Activated CD8-positive, alpha-beta T cell treated with anti-CD3 and anti-CD28 coated beads for 36 hours (primary cell): ENCODE data around the gene FGF22. TPM values are rescaled to one million over a fixed set of nuclear protein-coding genes. Genes with fewer than 3 reads are reported as not detected.
A peak's percentile ranks its signal among the peaks of the same experiment; 100 is the strongest.
"Not testable (repeated sequence)": the region's sequence is repeated elsewhere in the genome, so short reads cannot be mapped to it uniquely, and the experiment has no call there.

Experiments used
- ATAC-seq: fragments of 200-7000 bp; cut with Tn5 transposase; one replicate; pipeline ENCODE4 v1.10.0; 2021; ENCODE audit warnings: mild to moderate bottlenecking, moderate library complexity
- CTCF ChIA-PET: fragments of 350-600 bp; sonication (Branson Sonifier 250); formaldehyde crosslinking; loops from one replicate; lab custom pipeline; 2021; ENCODE audit warnings: antibody characterized with exemption; lab: Charles Lee
- POLR2A ChIA-PET: fragments of 350-600 bp; sonication (Branson Sonifier 250); formaldehyde crosslinking; loops from one replicate; lab custom pipeline; 2021; ENCODE audit warnings: antibody characterized with exemption; lab: Charles Lee
- DNase-seq: peaks from one replicate; pipeline ENCODE4 v3.0.0-alpha.2; 2020
- H3K27ac Mint-ChIP-seq: one replicate; pipeline ENCODE4 v1.8.0; 2021; ENCODE audit warnings: mild to moderate bottlenecking, mixed read lengths
- H3K27me3 Mint-ChIP-seq: one replicate; pipeline ENCODE4 v1.8.0; 2021; ENCODE audit warnings: mixed read lengths
- H3K36me3 Mint-ChIP-seq: one replicate; pipeline ENCODE4 v1.8.0; 2021; ENCODE audit warnings: low read depth, mixed read lengths
- H3K4me1 Mint-ChIP-seq: one replicate; pipeline ENCODE4 v1.8.0; 2021; ENCODE audit warnings: low read depth, mixed read lengths
- H3K4me3 Mint-ChIP-seq: one replicate; pipeline ENCODE4 v1.8.0; 2021; ENCODE audit warnings: mild to moderate bottlenecking, moderate library complexity, mixed read lengths
- H3K9me3 Mint-ChIP-seq: one replicate; pipeline ENCODE4 v1.8.0; 2021; ENCODE audit warnings: mixed read lengths
- CTCF ChIP-seq: fragments of 200-600 bp; IDR thresholded peaks from one replicate; pipeline ENCODE4 v1.8.0; 2022; ENCODE audit warnings: antibody characterized with exemption, mild to moderate bottlenecking
- intact Hi-C: fragments of 100-400 bp; cut with micrococcal nuclease; formaldehyde crosslinking; loops from one replicate; pipeline ENCODE4 v1.10.0; 2022
- total RNA-seq, 2 experiments: library from RNA; stranded (reverse); gene quantifications; one replicate each; pipeline ENCODE4 v1.2.3, GENCODE V29; 2021

Gene FGF22
- total RNA-seq, 2 experiments from 2014 or later = 0.16 TPM; not detected in 1

GRCh38 chr19:604355-604754, 35.3 kb upstream of the FGF22 start:
- no peaks in the 10 kb centered on the region for H3K4me1 Mint-ChIP-seq
- no peak overlapping the region for H3K4me3 Mint-ChIP-seq
- ATAC-seq = peak; percentile 85
- peak; percentile 77 for DNase-seq
- ChIA-PET POLR2A (no interaction called here), CTCF (no interaction called here)
- intact Hi-C loops = no loop called here
- no peaks in the 10 kb centered on the region for H3K36me3 Mint-ChIP-seq
- peaks cover 2% of the 10 kb centered on the region for H3K9me3 Mint-ChIP-seq
- no peaks in the 10 kb centered on the region for H3K27me3 Mint-ChIP-seq
- H3K27ac Mint-ChIP-seq = no peak overlapping the region
- no peak for TF ChIP-seq CTCF

DNA sequence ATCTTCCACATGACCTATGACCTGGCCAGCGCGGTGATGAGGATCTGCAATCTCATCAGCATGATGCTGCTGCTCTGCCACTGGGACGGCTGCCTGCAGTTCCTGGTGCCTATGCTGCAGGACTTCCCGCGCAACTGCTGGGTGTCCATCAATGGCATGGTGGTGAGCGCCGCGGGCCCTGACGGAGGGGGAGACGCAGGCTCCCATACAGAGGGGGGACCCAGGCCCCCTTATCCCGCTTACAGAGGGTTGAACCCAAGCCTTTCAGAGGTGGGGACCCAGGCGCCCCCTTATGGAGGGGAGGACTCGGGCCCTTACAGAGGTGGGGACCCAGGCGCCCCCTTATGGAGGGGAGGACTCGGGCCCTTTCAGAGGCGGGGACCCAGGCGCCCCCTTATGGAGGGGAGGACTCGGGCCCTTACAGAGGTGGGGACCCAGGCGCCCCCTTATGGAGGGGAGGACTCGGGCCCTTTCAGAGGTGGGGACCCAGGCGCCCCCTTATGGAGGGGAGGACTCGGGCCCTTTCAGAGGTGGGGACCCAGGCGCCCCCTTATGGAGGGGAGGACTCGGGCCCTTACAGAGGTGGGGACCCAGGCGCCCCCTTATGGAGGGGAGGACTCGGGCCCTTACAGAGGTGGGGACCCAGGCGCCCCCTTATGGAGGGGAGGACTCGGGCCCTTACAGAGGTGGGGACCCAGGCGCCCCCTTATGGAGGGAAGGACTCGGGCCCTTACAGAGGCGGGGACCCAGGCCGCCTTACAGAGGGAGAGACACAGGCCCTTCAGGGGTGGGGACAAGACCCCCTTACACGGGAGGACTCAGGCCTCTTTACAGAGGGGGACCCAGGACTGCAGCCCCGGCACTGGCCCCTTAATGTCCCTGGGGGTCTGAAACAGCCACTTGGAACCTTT, 34.4 kb upstream of the FGF22 start:
- CTCF ChIA-PET = interaction anchor here (0.8 kb wide), 1 partner anchor 20 kb away, joined by 3 read pairs; no protein-coding TSS in a partner anchor
- H3K27me3 Mint-ChIP-seq, H3K4me3 Mint-ChIP-seq, POLR2A ChIA-PET, H3K4me1 Mint-ChIP-seq, H3K27ac Mint-ChIP-seq, H3K9me3 Mint-ChIP-seq, H3K36me3 Mint-ChIP-seq, intact Hi-C loops: not testable (repeated sequence)
- peak; percentile 9 for ATAC-seq
- TF ChIP-seq CTCF = peak; percentile 47
- DNase-seq = peak; percentile 59

- Mint-ChIP-seq H3K4me3 (no peak overlapping the region), H3K36me3 (peaks cover 2% of the 10 kb centered on the region), H3K27me3 (no peaks in the 10 kb centered on the region), H3K9me3 (peaks cover under 1% of the 10 kb centered on the region), H3K4me1 (peaks cover 16% of the 10 kb centered on the region), H3K27ac (no peak overlapping the region)
- intact Hi-C loops = no loop called here
- POLR2A ChIA-PET = no interaction called here
- CTCF ChIA-PET = no interaction called here
- DNase-seq = no peak
- TF ChIP-seq CTCF = no peak
- ATAC-seq = no peak
These were observed 32.2 kb upstream of the FGF22 start for GRCh38 chr19:607301-608154.

GRCh38 chr19:608155-609003, 31.3 kb upstream of the FGF22 start:
- POLR2A ChIA-PET = no interaction called here
- H3K36me3 Mint-ChIP-seq = peaks cover 7% of the 10 kb centered on the region
- H3K27me3 Mint-ChIP-seq = no peaks in the 10 kb centered on the region
- H3K9me3 Mint-ChIP-seq = no peaks in the 10 kb centered on the region
- DNase-seq = no peak
- peaks cover 16% of the 10 kb centered on the region for H3K4me1 Mint-ChIP-seq
- intact Hi-C loops = no loop called here
- CTCF ChIA-PET = no interaction called here
- ATAC-seq = no peak
- no peak for TF ChIP-seq CTCF
- no peak overlapping the region for H3K27ac Mint-ChIP-seq
- no peak overlapping the region for H3K4me3 Mint-ChIP-seq
